ENCODE results near the gene NUBP2. TPM values are rescaled to one million over a fixed set of nuclear protein-coding genes. Genes with fewer than 3 reads are reported as not detected.

The NUBP2 gene
- total RNA-seq, 4 donors from 2014 or later, result 47.1 to 99.9 (median 59.3) TPM

- Histone ChIP-seq H3K36me3 (peaks cover 0 to 57% (median 0%) of the 10 kb centered on the region in 3 donors), H3K4me1 (peaks cover 0 to 26% (median 13%) of the 10 kb centered on the region in 4 donors), H3K27ac (peak overlapping the region in 1 of 4 donors; percentile 5), H3K9me3 (no peaks in the 10 kb centered on the region), H3K27me3 (no peaks in the 10 kb centered on the region), H3K4me3 (no peak overlapping the region)
- TF ChIP-seq CTCF (IDR thresholded peaks at IDR 0.05) (no peak), POLR2A (IDR thresholded peaks at IDR 0.05) (no peak)
- no peak for DNase-seq
These were observed 13.9 kb upstream of the NUBP2 start for GRCh38 chr16:1768767-1769401.

- H3K4me3 ChIP-seq, result peak overlapping the region in 2 of 4 donors; percentile 79 to 83
- H3K4me1 ChIP-seq, result peaks cover 0 to 34% (median 16%) of the 10 kb centered on the region in 4 donors
- H3K27ac ChIP-seq, result peak overlapping the region; percentile 23 to 99 (median 91)
These were observed 13.1 kb upstream of the NUBP2 start for GRCh38 chr16:1769402-1770300.

GRCh38 chr16:1770328-1771187 lies 12.2 kb upstream of the NUBP2 start:
- H3K9me3 ChIP-seq, result no peaks in the 10 kb centered on the region
- H3K4me3 ChIP-seq, result peak overlapping the region; percentile 79 to 99 (median 86)
- H3K27ac ChIP-seq, result peak overlapping the region; percentile 86 to 99 (median 91)
- peaks cover 0 to 34% (median 19%) of the 10 kb centered on the region in 4 donors for H3K4me1 ChIP-seq
- TF ChIP-seq CTCF (IDR thresholded peaks at IDR 0.05) (no peak), POLR2A (IDR thresholded peaks at IDR 0.05) (peak in 1 of 2 donors; percentile 27)
- H3K27me3 ChIP-seq, result no peaks in the 10 kb centered on the region
- H3K36me3 ChIP-seq, result peaks cover 0 to 48% (median 0%) of the 10 kb centered on the region in 3 donors
- DNase-seq, result peak; percentile 35 to 81 (median 73)

More at GRCh38 chr16:1769402-1770300, 13.1 kb upstream of the NUBP2 start:
- Histone ChIP-seq H3K9me3 (no peaks in the 10 kb centered on the region), H3K36me3 (peaks cover 0 to 49% (median 0%) of the 10 kb centered on the region in 3 donors), H3K27me3 (no peaks in the 10 kb centered on the region)
- DNase-seq, result no peak
- TF ChIP-seq POLR2A (IDR thresholded peaks at IDR 0.05), result no peak
- no peak for TF ChIP-seq CTCF (IDR thresholded peaks at IDR 0.05)

GRCh38 chr16:1771188-1771863 lies 11.4 kb upstream of the NUBP2 start, which contains the start of gene NME3:
Gene NME3 (minus strand): TSS chr16:1771543. CDS start chr16:1771534, 9 bp downstream.
- Histone ChIP-seq H3K4me1 (peaks cover 0 to 34% (median 19%) of the 10 kb centered on the region in 4 donors), H3K9me3 (no peaks in the 10 kb centered on the region), H3K27ac (peak within 1 kb of the TSS; percentile 86 to 99 (median 91)), H3K4me3 (peak within 1 kb of the TSS; percentile 79 to 99 (median 86)), H3K36me3 (peaks cover 0 to 48% (median 0%) of the 10 kb centered on the region in 3 donors), H3K27me3 (no peaks in the 10 kb centered on the region)
- peak; percentile 75 to 92 (median 90) for DNase-seq
- TF ChIP-seq POLR2A (IDR thresholded peaks at IDR 0.05) (no peak), CTCF (IDR thresholded peaks at IDR 0.05) (no peak)
